Activated naive CD4-positive, alpha-beta T cell (primary cell): Measurements from ENCODE around the gene VDAC1.
A peak's percentile ranks its signal among the peaks of the same experiment; 100 is the strongest.
"Not testable (repeated sequence)": the region's sequence is repeated elsewhere in the genome, so short reads cannot be mapped to it uniquely, and the experiment has no call there.

ENCODE experiments used
- DNase-seq, 4 experiments: peaks; one replicate each; lab custom pipeline; 2025; lab: John Stamatoyannopoulos, UW

VDAC1 gene, protein sequence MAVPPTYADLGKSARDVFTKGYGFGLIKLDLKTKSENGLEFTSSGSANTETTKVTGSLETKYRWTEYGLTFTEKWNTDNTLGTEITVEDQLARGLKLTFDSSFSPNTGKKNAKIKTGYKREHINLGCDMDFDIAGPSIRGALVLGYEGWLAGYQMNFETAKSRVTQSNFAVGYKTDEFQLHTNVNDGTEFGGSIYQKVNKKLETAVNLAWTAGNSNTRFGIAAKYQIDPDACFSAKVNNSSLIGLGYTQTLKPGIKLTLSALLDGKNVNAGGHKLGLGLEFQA

GRCh38 chr5:134004626-134005416, at the start of gene VDAC1:
VDAC1 (minus strand) TSS chr5:134004975; CDS start chr5:133993012, 11,963 bp downstream.
- DNase-seq: peak; percentile 44 to 78 (median 67)

DNA sequence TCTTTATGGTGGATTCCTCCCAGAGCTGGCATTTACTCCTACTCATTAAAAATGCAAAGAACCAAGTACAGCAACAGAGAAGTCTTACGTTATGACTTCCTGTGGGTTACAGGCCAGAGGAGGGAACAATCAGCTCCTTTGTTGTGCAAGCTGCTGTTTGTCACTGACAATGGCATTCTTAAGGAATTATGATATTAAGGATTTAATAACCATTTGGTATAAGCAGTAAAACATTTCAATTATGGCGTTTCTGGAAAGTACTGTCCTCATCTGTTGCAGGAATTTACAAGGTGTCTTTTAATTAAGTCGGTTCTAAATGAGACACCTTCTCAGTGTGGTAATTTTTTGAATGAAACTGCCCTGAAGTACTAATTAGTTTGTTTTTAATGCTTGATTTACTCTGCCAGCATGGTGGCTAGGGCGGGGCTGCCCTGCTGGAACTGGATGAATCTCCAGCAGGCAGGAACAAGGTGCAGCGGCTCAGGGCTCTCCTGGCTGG, 49.1 kb upstream of the VDAC1 start:
- DNase-seq: no peak

DNA sequence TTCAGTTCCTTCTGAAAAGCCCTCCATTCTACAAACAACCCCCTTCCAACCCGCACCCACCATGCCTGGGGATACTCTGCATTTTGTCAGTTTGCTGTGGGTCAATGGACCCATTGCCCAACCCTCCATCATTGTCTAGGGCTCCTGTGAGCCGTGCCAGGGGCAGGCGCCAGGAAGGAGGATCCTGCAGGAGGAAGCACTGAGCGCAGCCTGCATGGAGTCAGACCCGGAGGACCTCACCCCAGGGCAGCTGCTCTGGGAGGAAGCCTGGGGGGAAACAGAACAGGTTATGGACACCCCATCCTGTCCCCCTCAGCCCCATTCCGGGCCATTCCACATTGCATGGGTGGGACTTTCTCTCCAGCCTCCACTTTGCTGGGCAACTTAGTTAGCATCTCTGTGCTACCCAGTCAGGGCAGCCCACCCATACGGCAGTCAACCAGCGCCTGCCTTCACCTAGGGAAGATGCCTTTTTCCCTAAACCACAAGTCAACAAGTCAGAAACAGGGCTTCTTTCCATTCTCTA, 48.6 kb upstream of the VDAC1 start:
- no peak for DNase-seq

GRCh38 chr5:134051305-134051704, 46.5 kb upstream of the VDAC1 start:
- DNase-seq: no peak

GRCh38 chr5:134048864-134049263, 44.1 kb upstream of the VDAC1 start:
- no peak for DNase-seq

DNA sequence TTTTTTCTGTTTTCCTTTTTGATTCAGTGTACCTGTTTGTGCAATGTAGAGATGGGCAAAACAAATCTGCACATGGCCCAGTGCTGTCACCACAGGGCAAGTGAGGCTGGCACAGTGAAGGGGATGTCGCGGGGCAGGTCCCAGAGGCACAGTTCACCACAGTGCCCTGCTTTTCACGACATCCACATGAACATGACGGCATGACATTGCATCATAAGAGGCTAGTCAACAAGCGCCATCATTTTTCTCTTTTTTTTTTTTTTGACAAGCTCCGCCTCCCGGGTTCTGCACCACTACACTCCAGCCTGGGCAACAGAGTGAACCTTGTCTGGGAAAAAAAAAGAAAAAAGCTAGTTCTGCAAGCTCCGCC, 42.9 kb upstream of the VDAC1 start:
- no peak for DNase-seq

DNA sequence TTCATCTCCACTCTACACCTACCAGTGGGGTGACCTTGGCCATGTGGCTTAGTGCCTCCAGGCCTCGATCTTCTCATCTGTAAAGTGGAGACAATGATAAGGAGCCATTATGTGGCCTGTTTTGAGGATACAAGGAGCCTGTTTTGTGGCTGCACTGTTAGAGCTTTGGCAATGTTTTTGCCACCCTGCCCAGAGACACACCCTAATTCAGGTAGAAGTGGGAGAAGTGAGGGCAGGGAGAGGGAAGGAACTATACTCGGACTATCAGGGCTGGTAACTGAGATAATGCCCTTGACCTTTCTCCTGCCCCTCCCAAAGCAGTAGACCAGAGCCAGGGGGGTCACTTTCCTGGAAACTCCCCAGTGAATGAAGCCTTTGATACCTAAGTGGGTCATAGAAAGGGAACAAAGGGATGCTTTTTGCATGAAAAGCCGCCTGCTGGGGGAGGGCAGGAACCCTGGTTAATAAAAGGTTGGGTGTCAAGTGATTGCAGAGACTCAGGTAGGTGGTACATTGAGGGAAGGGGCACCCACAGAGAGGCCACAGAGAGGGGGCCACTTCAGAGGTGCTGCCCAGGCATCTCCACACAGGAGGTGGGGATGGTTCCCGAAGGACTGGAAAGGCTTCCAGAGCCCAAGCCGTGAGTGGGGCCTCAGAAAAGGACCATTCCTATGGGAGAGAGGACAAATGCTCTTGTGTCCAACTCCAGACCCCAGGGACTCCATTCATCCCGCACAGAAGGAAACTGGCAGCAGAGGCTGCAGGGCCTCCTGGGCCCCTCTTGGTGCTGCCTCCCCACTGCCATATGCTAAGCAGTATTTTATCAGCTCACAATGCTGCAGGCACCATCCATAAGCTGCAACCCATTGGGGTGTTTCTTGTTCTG, 42.3 kb upstream of the VDAC1 start:
- no peak for DNase-seq

DNA sequence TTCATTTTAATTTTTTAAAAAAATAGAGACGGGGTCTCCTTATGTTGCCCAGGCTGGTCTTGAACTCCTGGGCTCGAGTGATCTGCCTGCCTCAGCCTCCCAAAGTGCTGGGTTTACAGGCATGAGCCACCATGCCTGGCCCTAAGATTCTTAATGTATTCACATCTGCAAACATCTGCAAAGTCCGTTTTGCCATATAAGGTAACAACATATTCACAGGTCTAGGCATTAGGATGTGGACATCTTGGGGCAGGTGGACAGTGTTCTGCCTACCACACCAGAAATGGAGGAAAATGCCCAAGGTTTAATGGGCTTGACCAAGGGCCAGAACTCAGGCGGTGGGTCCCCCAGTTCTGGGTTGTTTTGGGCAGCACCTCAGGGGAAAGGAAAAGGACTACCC, 41.6 kb upstream of the VDAC1 start:
- no peak for DNase-seq

- no peak for DNase-seq
These were observed 39.3 kb upstream of the VDAC1 start for GRCh38 chr5:134043793-134044792.

GRCh38 chr5:134041570-134042411, 37.0 kb upstream of the VDAC1 start:
- DNase-seq: no peak

DNA sequence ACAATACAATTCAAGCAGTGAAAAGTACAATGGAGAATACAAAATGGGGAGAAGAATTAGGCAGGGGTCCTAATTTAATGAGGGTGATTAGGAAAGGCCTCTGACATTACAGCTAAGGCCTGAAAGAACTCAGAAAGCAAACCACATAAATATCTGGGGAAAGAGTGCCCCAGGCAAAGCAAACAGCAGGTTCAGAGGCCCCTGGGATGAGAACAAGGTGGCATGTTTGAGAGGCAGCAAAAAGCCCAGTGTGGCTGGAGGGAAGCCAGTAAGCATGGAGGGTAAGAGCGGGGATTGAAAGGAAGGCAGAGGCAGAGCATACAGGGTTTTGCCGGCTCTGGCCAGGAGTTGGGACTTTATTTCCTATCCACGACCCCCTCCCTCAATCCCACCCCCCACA, 33.4 kb upstream of the VDAC1 start:
- no peak for DNase-seq

GRCh38 chr5:134037160-134037559, 32.4 kb upstream of the VDAC1 start:
- no peak for DNase-seq

GRCh38 chr5:134034326-134034725, 29.6 kb upstream of the VDAC1 start:
- no peak for DNase-seq

DNA sequence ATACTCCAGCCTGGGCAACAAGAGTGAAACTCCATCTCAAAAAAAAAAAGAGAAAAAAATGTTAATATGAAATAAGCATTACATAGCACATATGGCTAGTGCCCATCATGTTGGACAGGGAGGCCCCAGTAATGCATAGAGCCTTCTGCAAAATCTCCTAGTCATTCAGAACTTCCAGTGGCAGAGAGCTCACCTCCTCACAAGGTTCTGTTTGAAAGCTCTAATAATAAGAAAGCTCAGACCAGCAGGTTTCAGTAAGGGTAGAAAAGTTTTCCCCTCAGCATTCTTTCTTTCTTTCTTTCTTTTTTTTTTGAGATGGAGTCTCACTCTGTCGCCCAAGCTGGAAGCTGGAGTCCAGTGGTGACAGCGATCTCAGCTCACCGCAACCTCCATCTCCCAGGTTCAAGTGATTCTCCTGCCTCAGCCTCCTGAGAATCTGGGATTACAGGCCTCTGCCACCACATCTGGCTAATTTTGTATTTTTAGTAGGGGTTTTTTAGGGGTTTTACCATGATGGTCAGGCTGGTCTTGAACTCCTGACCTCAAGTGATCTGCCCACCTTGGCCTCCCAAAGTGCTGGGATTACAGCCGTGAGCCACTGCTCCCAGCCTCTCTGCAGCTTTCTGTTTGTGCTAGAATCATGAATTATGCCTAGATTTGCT, 25.7 kb upstream of the VDAC1 start:
- not testable (repeated sequence) for DNase-seq

DNA sequence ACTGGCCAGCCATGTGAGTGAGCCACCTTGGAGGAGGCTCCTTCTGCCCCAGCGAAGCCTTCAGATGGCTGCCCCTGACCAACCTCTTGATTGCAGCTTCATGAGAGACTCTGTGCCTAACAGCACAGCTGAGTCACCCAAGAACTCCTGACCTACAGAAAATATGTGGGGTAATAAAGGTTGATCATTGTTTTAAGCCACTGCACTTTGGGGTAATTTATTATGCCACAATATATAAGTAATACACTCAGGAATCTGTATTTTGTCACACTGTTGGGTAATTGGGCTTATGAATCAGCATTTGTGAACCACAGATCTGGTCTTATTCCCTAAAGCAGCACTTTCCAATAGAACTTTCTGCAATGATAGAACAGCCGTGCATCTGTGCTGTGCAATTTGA, 24.4 kb upstream of the VDAC1 start:
- DNase-seq: no peak

- no peak for DNase-seq
These were observed 23.7 kb upstream of the VDAC1 start for GRCh38 chr5:134028496-134028895.

DNA sequence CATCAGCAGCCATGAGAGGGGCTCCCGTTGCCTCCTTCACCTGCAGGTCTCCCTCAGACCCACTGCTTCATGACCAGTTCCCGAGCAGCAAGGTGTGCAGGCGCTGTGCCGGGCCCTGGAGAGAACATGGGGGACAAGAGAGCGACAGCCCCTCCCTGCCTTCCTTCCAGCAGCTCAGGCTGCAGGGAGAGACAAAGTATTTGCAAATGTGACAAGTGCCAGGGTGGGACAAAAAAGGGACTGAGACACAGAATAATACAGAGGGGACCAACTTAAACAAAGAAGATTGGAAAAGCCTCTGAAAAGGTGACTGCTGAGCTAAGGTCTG, 22.5 kb upstream of the VDAC1 start:
- DNase-seq: no peak

DNA sequence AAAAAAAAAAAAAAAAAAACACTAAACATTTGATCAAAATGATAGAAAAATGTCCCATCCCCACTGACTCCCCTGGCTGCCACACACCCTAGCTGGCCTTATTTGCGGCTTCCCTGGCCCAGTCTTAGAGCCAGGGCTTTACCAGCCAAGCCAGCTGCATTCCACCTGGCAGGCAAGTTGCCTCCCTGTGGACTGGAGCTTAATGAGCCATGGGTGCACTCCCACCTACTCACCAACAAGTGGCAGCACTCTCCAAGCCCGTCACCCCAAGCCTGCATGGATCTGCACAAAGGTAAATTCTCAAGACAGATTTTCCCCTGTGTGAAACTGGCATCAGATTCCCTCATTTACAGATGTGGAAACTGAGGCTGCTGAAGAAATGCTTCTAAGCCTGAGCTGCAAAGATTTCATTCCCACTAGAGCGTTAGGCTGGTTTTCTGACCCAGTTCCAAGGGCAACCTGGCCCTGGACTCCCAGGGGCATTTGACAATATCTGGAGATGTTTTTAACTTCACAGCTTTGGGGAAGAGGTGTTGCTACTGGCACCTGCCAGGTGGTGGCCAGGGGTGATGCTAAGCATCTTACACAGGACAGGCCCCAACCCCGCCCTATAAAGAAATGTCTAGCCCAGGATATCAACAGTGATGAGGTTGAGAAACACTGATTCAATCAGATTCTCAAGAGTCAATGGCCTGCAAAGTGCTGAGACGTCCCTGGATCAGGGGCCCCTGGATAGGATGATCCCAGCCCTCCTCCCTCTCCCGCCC, 21.9 kb upstream of the VDAC1 start:
- DNase-seq: peak in 2 of 4 experiments; percentile 8 to 36

DNA sequence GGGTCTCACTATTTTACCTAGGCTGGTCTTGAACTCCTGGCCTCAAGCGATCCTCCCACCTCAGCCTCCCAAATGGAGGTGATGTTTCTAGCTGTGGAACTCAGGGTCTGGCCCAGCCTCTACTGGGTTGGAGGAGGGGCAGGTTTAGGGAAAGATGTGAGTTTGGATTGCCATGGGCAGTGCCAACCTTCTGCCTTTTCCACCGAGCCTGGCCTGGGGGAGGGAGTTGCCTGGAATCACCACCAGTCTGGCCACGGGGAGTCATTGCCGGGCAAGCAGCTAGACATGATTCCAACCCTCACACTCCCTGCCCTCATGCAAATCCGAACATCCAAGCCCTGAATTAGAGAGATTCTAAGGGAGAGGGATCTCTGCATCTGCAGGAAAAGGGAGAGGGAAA, 21.0 kb upstream of the VDAC1 start:
- no peak for DNase-seq
